Measurements from ENCODE around the gene JUNB. TPM values are rescaled to one million over a fixed set of nuclear protein-coding genes. Genes with fewer than 3 reads are reported as not detected.

The JUNB gene
- total and polyA plus RNA-seq, 2 of the 13 experiments (the other 11 are each of a cell fraction or from before 2014, with no cell fraction given): 7.7 to 8.2 TPM

DNA sequence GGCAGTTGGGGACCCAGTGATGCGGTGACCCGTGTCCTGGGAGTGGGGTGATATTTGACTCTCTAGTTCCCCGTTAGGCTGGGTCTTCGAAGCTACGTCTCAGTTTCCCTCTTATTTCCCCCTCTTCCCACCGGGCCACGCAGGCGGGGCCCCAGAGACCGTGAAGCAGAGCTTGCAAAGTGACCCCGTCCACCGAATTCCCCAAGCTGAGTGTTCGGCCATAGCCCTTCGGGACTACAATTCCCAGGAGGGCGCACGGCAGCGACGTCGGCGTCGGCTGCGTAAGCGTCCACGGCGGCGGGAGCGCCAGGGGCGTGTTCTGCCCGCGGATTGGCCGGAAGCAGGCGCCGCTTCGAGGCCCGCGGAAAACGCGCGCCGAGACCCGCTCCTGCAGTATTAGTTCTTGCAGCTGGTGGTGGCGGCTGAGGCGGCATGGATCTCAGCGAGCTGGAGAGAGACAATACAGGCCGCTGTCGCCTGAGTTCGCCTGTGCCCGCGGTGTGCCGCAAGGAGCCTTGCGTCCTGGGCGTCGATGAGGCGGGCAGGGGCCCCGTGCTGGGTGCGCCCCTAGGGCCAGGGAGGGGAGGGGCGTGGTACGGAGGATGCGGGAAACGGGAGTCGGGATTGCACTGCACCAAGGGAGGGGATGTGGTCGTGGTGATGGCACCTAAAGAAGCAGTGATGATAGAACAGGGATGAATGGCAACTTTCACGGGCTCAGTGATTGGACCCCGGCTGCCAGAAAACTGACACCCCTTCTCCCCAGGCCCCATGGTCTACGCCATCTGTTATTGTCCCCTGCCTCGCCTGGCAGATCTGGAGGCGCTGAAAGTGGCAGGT, 15.2 kb downstream of the JUNB start, which contains the start of gene RNASEH2A (continued):
- 0 out of 2 replicates have a peak, but pooled peaks have one; percentile 39 for TF ChIP-seq MTA1 (CRISPR knock-in tag; IDR thresholded peaks at IDR 0.05; ENCODE audit: borderline replicate concordance)
- TF ChIP-seq ZMYM4 (CRISPR knock-in tag; IDR thresholded peaks at IDR 0.05): peak; percentile 27; the same call in 1 of the 2 replicates
- TF ChIP-seq ZNF264 (CRISPR knock-in tag; IDR thresholded peaks at IDR 0.05): no peak; the same call in 1 of the 2 replicates
- no peak for TF ChIP-seq STAT5B (CRISPR knock-in tag; IDR thresholded peaks at IDR 0.05)
- TF ChIP-seq ZNF431 (CRISPR knock-in tag; IDR thresholded peaks at IDR 0.05; ENCODE audit: borderline replicate concordance, low read depth): 0 out of 2 replicates have a peak, but pooled peaks have one; percentile 58
- peak; percentile 82 for TF ChIP-seq SPEN (CRISPR knock-in tag; IDR thresholded peaks at IDR 0.05; ENCODE audit: low read depth)
- TF ChIP-seq ZNF224 (CRISPR knock-in tag; IDR thresholded peaks at IDR 0.05): no peak; the same call in 1 of the 2 replicates
- TF ChIP-seq ZNF720 (CRISPR knock-in tag; IDR thresholded peaks at IDR 0.05): no peak
- no peak for TF ChIP-seq ZNF652 (CRISPR knock-in tag; IDR thresholded peaks at IDR 0.05; ENCODE audit: borderline replicate concordance, low read depth)
- TF ChIP-seq, protein P1, sequence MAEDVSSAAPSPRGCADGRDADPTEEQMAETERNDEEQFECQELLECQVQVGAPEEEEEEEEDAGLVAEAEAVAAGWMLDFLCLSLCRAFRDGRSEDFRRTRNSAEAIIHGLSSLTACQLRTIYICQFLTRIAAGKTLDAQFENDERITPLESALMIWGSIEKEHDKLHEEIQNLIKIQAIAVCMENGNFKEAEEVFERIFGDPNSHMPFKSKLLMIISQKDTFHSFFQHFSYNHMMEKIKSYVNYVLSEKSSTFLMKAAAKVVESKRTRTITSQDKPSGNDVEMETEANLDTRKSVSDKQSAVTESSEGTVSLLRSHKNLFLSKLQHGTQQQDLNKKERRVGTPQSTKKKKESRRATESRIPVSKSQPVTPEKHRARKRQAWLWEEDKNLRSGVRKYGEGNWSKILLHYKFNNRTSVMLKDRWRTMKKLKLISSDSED (CRISPR knock-in tag; IDR thresholded peaks at IDR 0.05): no peak
- peak; percentile 87; the same call in 1 of the 2 replicates for TF ChIP-seq NFKB2 (CRISPR knock-in tag; IDR thresholded peaks at IDR 0.05; ENCODE audit: borderline replicate concordance)
- TF ChIP-seq, protein P2, sequence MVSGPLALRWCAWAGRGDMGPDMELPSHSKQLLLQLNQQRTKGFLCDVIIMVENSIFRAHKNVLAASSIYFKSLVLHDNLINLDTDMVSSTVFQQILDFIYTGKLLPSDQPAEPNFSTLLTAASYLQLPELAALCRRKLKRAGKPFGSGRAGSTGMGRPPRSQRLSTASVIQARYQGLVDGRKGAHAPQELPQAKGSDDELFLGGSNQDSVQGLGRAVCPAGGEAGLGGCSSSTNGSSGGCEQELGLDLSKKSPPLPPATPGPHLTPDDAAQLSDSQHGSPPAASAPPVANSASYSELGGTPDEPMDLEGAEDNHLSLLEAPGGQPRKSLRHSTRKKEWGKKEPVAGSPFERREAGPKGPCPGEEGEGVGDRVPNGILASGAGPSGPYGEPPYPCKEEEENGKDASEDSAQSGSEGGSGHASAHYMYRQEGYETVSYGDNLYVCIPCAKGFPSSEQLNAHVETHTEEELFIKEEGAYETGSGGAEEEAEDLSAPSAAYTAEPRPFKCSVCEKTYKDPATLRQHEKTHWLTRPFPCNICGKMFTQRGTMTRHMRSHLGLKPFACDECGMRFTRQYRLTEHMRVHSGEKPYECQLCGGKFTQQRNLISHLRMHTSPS (CRISPR knock-in tag; IDR thresholded peaks at IDR 0.05; ENCODE audit: low read depth): peak; percentile 26; the same call in 1 of the 2 replicates
- peak; percentile 29; the same call in 1 of the 2 replicates for TF ChIP-seq FOXA3 (CRISPR knock-in tag; IDR thresholded peaks at IDR 0.05)
- TF ChIP-seq HMGA1 (CRISPR knock-in tag; conservative IDR thresholded peaks at IDR 0.05): no peak
- TF ChIP-seq, protein P3, sequence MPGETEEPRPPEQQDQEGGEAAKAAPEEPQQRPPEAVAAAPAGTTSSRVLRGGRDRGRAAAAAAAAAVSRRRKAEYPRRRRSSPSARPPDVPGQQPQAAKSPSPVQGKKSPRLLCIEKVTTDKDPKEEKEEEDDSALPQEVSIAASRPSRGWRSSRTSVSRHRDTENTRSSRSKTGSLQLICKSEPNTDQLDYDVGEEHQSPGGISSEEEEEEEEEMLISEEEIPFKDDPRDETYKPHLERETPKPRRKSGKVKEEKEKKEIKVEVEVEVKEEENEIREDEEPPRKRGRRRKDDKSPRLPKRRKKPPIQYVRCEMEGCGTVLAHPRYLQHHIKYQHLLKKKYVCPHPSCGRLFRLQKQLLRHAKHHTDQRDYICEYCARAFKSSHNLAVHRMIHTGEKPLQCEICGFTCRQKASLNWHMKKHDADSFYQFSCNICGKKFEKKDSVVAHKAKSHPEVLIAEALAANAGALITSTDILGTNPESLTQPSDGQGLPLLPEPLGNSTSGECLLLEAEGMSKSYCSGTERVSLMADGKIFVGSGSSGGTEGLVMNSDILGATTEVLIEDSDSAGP (CRISPR knock-in tag; IDR thresholded peaks at IDR 0.05; ENCODE audit: borderline replicate concordance): peak; percentile 92
- no peak for TF ChIP-seq TBX3 (IDR thresholded peaks at IDR 0.05; ENCODE audit: borderline replicate concordance)
- peak; percentile 66 for TF ChIP-seq POGZ (CRISPR knock-in tag; IDR thresholded peaks at IDR 0.05)
- TF ChIP-seq, protein P4, sequence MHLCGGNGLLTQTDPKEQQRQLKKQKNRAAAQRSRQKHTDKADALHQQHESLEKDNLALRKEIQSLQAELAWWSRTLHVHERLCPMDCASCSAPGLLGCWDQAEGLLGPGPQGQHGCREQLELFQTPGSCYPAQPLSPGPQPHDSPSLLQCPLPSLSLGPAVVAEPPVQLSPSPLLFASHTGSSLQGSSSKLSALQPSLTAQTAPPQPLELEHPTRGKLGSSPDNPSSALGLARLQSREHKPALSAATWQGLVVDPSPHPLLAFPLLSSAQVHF (CRISPR knock-in tag; IDR thresholded peaks at IDR 0.05): peak; percentile 83; the same call in 1 of the 2 replicates
- no peak for TF ChIP-seq KDM1A (CRISPR knock-in tag; IDR thresholded peaks at IDR 0.05)
- TF ChIP-seq ELF1 (CRISPR knock-in tag; IDR thresholded peaks at IDR 0.05): peak; percentile 83
- TF ChIP-seq NCOR1 (IDR thresholded peaks at IDR 0.05; ENCODE audit: borderline replicate concordance, low read length): no peak
- peak; percentile 93 for TF ChIP-seq ZMAT3 (CRISPR knock-in tag; conservative IDR thresholded peaks at IDR 0.05)
- peak; percentile 83 for TF ChIP-seq YEATS4 (CRISPR knock-in tag; IDR thresholded peaks at IDR 0.05; ENCODE audit: borderline replicate concordance)
- peak; percentile 95 for TF ChIP-seq HNRNPLL (IDR thresholded peaks at IDR 0.05; ENCODE audit: low read depth, low read length, poor library complexity, severe bottlenecking)
- TF ChIP-seq KAT2B (IDR thresholded peaks at IDR 0.05; ENCODE audit: borderline replicate concordance, low read depth, low read length): no peak

Data from HepG2 (cell line).